ENCODE measurements around the gene STK38.

STK38 gene

GRCh38 chr6:36516559-36516958 lies 30.7 kb downstream of the STK38 start:
- ATAC-seq: no peak
- TF ChIP-seq ZNF565 (CRISPR knock-in tag; conservative IDR thresholded peaks at IDR 0.05; ENCODE audit: low read depth) (no peak), CREB5 (CRISPR knock-in tag; IDR thresholded peaks at IDR 0.05; ENCODE audit: low read depth) (no peak), ARNTL (CRISPR knock-in tag; IDR thresholded peaks at IDR 0.05; ENCODE audit: borderline replicate concordance, low read depth) (no peak), POU6F1 (CRISPR knock-in tag; IDR thresholded peaks at IDR 0.05; ENCODE audit: borderline replicate concordance, low read depth) (no peak), ZC3H10 (CRISPR knock-in tag; IDR thresholded peaks at IDR 0.05) (no peak), TCF4 (CRISPR knock-in tag; IDR thresholded peaks at IDR 0.05; ENCODE audit: borderline replicate concordance) (no peak), ZFP3 (CRISPR knock-in tag; IDR thresholded peaks at IDR 0.05) (no peak), CSRNP3 (CRISPR knock-in tag; IDR thresholded peaks at IDR 0.05) (no peak), PPARA (CRISPR knock-in tag; IDR thresholded peaks at IDR 0.05; ENCODE audit: borderline replicate concordance) (no peak), ZNF70 (CRISPR knock-in tag; IDR thresholded peaks at IDR 0.05) (no peak), CSDC2 (CRISPR knock-in tag; IDR thresholded peaks at IDR 0.05) (no peak), TOX (CRISPR knock-in tag; IDR thresholded peaks at IDR 0.05; ENCODE audit: borderline replicate concordance) (no peak), ZNF8 (CRISPR knock-in tag; IDR thresholded peaks at IDR 0.05) (no peak), SNAI2 (CRISPR knock-in tag; IDR thresholded peaks at IDR 0.05) (no peak), PATZ1 (CRISPR knock-in tag; IDR thresholded peaks at IDR 0.05; ENCODE audit: borderline replicate concordance) (no peak), ESRRG (CRISPR knock-in tag; IDR thresholded peaks at IDR 0.05) (no peak)

- no peak for TF ChIP-seq POU6F1 (CRISPR knock-in tag; IDR thresholded peaks at IDR 0.05; ENCODE audit: borderline replicate concordance, low read depth)
- no peak for TF ChIP-seq TCF4 (CRISPR knock-in tag; IDR thresholded peaks at IDR 0.05; ENCODE audit: borderline replicate concordance)
- TF ChIP-seq OSR1 (CRISPR knock-in tag; IDR thresholded peaks at IDR 0.05): no peak
- no peak for TF ChIP-seq ZC3H10 (CRISPR knock-in tag; IDR thresholded peaks at IDR 0.05)
- TF ChIP-seq CSDC2 (CRISPR knock-in tag; IDR thresholded peaks at IDR 0.05): no peak
- no peak for TF ChIP-seq BACH2 (CRISPR knock-in tag; IDR thresholded peaks at IDR 0.05; ENCODE audit: borderline replicate concordance)
- no peak for TF ChIP-seq CREB5 (CRISPR knock-in tag; IDR thresholded peaks at IDR 0.05; ENCODE audit: low read depth)
- TF ChIP-seq ZFP30 (CRISPR knock-in tag; IDR thresholded peaks at IDR 0.05): no peak
- no peak for TF ChIP-seq ZNF70 (CRISPR knock-in tag; IDR thresholded peaks at IDR 0.05)
- no peak for TF ChIP-seq ISL1 (CRISPR knock-in tag; IDR thresholded peaks at IDR 0.05)
- TF ChIP-seq CSRNP3 (CRISPR knock-in tag; IDR thresholded peaks at IDR 0.05): no peak
- no peak for TF ChIP-seq TSHZ2 (CRISPR knock-in tag; IDR thresholded peaks at IDR 0.05)
- no peak for TF ChIP-seq PATZ1 (CRISPR knock-in tag; IDR thresholded peaks at IDR 0.05; ENCODE audit: borderline replicate concordance)
- no peak for TF ChIP-seq ARNTL (CRISPR knock-in tag; IDR thresholded peaks at IDR 0.05; ENCODE audit: borderline replicate concordance, low read depth)
- no peak for TF ChIP-seq SNAI2 (CRISPR knock-in tag; IDR thresholded peaks at IDR 0.05)
- no peak for TF ChIP-seq ESRRG (CRISPR knock-in tag; IDR thresholded peaks at IDR 0.05)
These were observed 31.4 kb downstream of the STK38 start for GRCh38 chr6:36515844-36516243.

More at GRCh38 chr6:36515844-36516243, 31.4 kb downstream of the STK38 start:
- no peak for ATAC-seq
